ENCODE measurements around the gene BSDC1.

BSDC1 gene

DNA sequence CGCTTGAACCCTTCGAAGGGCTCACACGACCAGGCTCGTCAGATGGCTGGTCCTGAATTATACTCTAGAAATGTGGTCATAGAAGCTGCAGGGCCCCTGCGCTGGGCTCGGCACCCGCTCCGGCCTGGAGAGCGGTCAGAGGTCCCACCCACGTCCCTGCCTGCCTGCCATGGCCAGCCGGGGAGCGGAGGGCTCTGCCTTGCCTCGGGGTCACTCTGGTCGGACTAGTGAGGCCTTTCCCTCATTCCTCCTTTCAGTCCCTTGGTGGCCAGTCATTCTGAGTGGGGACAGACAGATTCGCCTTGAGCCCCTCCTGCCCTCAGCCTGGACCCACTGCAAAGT is 57.7 kb downstream of the BSDC1 start:
- DNase-seq (ENCODE audit: low read depth in 2 of 2): no peak

DNA sequence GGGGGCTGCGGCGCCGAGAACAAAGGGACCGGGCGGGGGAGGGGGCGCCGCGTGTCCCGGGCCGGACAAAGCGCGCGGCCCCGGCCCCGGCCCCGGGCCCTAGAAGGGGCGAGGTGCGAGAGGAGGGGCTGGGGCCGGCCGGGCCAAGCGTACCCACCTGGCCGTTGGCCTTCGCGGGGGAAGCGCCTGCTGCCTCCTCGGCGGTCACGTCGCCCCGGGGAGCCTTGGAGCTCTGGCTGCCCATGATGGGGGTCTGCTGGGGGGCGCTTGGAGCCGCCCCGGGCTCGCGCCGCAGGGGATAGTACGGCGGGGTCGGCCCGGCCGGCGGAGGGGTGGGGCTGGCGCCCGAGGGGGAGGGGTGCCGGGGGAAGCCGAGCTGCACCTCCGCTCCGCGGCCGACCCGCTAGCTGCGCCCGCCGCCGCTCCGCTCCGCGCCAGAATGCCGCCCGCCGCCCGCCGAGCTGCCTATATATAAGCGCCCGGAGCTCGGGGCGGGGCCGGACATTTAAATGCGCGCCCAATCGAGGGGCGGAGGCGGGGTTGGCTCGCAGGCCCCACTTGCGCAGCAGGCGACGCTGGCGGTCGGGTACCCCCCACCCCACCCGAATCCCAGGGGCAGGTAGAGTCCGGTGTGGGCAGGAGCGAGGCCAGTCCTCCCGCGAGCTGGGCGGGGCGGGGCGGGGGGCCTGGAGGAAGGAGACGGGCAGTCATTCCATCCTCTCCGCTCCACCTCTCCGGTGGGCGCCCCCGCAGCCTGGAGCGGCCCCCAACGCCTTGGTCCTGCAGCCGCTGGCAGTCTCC is 58.3 kb downstream of the BSDC1 start, which contains the start of gene MARCKSL1:
Gene MARCKSL1 (minus strand): TSS at position 444 of the 801 bp plus-strand sequence. CDS start 200 bp downstream, at position 244.
- peak; percentile 59 to 74 for DNase-seq (ENCODE audit: low read depth in 2 of 2)

DNA sequence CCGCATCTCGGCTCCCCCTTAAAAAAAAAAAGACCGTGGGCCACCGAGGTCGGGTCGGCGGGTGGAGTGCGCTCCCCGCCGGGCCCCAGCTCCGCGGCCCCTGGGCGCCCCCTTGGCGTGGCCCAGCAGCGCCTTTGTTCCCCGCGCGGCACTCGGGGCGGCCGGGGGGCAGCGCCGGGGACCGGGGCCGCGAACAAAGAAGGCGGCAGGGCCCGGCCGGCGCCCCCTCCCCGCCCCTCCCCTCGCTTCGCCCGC is 58.8 kb downstream of the BSDC1 start:
- DNase-seq (ENCODE audit: low read depth in 2 of 2): no peak

DNA sequence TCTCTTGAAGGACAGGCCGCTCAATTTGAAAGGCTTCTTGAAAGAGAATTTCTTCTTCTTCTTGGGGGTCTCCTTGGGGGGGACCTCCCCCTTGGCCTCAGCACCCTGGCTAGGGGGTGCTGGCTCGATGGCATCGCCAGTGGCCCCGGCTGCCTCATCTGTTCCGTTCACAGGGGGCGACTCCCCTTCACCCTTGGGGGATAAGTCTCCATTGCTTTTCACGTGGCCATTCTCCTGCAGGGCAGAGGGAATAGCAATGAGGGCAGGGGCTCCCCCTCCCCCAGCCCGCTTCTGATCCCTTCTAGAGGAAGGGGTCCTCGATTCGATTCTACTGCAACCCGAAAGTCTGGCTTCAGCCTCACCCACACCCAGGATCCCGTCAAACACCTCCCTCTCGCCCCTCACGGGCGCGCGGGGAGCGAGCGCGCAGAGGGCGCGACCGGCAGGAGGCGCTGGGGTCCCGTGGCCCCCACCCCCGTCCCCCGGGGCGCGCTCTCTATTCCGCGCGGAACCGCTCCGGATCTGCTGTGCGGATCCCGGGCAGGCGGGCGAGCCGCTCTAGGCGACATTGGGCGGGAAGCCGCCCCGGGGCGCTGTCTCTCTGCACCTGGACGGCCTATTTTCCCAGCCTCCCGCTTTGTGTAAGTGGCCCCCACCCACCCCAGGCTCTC is 59.2 kb downstream of the BSDC1 start:
- peak in 1 of 2 donors; percentile 49 for DNase-seq (ENCODE audit: low read depth in 2 of 2)

DNA sequence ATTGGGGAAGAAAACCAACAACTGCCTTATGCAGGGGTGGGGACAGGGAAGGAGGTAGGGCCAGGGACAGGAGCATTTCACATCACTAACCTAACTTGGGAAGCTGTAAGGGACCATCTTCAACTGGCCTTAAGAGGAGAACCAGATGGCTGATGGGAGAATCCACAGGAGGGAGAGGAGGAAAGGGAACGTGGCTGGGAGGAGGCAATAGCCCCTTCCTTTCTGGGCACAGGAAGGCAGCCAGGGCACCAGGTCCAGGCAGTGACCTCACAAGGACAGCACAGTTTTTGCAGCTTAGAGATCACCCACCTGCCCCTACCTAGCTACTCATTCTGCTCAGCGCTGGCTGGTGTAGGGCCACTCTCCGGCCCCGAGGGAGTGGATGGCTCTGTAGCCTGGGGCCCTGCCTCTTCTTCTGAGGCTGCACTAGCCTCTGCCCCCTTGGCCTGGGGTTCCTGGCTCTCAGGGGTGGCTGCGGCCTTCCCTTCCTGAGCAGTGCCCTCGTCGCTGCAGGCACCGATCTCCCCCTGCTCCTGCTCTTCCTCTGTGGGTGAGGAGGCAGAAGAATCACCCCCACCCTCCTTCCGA is 59.9 kb downstream of the BSDC1 start:
- no peak for DNase-seq (ENCODE audit: low read depth in 2 of 2)

DNA sequence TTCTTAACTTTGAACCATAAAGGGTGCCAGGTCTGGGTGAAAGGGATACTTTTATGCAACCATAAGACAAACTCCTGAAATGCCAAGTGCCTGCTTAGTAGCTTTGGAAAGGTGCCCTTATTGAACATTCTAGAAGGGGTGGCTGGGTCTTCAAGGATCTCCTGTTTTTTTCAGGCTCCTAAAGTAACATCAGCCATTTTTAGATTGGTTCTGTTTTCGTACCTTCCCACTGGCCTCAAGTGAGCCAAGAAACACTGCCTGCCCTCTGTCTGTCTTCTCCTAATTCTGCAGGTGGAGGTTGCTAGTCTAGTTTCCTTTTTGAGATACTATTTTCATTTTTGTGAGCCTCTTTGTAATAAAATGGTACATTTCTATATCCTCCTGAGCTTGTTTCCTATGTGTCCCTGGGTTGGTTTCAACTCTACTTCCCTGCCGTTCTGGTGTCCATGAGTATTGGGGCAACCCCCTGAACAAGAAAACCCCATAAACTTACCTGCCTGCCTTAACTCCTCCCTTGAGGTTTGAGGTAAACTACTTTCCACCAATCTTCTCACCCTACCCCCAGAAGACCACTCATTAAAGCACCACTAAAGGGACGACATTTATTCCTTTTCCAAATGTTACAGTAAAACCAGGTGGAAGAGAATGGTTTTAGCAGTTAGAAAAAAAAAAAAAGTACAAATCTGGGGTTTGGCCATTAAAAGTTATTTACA is 60.8 kb downstream of the BSDC1 start:
- no peak for DNase-seq (ENCODE audit: low read depth in 2 of 2)

DNA sequence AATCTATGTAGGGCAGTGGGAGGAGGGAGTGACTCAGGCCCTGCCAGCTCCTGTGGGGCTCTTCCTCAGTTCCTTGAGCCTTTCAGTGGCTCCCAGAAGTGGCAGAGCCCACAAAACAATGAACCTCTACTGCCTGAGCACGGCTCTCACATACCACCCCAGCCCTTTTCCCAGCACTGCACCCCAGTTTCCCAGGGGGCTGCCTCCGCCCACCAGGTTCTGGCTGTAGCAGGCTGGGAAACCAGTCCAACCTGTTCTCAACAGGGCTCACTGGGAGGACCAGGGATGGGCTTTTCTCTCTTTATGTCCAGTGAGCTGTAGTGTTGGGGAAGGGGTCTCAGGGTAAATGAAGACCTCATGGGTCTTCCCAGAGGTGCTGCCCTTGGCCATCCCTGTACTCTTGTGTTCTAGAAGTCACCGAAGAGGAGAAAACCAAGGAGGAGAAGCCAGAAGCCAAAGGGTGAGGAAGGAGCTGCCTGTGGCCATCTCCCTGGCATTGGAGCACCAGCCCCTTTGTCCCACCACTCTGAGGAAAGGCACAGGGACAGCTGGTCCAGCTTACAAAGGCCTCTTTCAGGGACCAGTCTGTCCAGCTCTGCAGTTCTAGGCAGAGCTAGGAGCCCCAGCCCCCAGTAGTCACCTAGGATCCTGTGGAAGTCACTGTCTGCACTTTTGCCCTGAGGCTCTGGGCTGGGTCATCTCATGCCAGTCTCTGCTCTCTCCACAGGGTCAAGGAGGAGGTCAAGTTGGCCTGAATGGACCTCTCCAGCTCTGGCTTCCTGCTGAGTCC is 61.8 kb downstream of the BSDC1 start:
- no peak for DNase-seq (ENCODE audit: low read depth in 2 of 2)

DNA sequence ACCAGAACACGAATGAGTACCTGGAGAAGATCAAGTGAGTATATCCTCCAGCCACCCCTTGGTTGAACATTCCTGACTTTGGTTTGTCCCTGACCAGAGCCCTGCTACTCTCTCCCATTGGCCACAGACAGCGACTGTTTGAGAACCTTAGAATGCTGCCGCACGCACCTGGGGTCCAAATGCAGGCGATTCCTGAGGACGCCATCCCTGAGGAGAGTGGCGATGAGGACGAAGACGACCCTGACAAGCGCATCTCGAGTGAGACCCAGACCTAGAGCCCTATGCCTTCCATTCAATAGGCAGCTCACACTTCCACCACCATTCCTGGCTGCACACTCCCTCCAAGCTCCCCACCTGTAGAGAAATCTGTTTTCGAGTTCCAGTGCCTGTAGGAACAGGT is 62.7 kb downstream of the BSDC1 start:
- no peak for DNase-seq (ENCODE audit: low read depth in 2 of 2)

DNA sequence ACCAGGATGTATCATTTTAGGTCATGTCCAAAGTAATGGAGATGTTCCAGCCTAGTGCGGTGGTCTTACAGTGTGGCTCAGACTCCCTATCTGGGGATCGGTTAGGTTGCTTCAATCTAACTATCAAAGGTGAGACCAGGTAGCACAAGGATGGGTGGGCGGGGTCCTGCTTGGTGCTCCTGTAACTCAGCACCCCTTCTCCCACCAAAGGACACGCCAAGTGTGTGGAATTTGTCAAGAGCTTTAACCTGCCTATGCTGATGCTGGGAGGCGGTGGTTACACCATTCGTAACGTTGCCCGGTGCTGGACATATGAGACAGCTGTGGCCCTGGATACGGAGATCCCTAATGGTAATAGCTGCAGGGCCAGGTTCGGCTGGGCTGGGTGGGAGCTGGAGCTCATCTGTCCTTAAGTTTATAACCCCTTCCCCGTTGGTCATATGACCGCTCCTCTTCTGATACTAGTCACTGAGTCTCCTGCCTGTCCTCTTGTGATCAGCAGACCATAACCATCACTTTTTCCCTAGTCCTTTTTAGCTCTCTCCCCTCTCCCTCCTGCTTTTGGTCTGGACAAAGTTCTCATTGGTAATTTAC is 63.6 kb downstream of the BSDC1 start:
- DNase-seq (ENCODE audit: low read depth in 2 of 2): no peak

DNA sequence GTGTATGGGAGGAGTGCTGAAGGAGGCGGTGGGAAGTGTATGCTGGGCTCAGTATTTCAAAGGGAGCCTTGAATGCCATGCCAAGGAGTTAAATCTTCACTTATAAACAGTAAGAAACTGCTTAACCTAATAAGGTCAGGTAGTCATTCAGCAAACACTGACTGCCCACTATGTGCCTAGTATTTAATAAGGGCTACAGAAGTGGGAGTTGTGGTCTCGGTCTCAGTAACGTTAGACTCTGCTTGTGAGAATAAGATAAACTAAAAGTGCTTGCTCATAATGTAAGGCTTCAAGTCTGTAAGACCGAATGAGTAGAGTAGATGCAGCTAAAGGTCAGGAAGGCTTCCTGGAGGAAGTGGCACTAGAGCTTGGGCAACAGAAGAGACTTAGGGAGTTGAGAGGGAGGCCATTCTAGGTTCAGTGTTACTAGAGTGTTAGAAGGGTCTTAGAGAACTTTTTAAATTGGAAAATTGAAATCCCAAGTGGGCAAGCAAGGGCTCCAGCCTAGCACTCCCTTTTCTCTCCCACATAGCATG is 64.2 kb downstream of the BSDC1 start:
- DNase-seq (ENCODE audit: low read depth in 2 of 2): no peak

DNA sequence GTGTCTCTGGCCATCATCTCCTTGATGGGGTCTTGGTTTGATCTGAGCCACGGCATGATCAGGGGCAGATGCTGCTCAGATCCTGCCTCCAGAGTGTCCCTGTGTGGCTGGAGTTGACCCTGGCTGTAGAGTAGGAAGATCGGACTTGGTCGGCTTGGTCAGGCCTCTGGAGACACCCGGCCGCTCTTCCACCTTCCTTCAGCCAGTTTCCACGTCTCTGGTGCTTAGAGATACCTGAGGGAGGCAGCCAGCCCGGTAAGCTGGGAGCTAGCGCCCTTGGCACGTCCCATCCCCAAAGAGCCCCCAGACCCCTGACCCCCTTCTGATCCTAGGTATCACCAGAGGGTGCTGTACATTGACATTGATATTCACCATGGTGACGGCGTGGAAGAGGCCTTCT is 67.0 kb downstream of the BSDC1 start:
- no peak for DNase-seq (ENCODE audit: low read depth in 2 of 2)

DNA sequence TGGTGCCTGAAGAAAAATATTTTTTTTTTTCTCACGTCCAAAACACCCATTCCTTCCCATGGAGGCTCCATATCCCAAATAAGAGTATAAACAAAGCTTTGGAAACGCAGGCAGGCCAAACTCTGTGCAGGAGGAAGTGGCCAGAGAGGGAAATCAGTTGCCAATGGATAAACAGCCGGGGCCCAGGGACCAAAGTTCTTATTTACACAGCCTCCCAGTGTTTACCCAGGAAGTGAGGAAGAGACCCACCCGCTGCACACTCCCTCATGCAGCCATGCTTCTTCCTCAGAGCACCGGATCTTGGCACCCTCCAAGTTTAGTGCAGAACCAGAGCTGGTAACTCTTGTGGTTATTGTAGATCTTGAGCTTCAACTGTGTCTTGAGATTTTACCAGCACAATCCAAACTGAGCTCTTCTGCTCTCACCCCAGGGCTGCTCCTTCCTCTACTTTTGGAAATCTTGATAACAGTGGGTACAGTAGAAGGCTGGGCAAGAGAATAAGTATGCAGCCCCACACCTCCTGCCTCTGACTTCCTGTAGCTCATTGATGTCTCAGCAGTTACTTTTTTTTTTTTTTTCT is 72.4 kb downstream of the BSDC1 start:
- DNase-seq (ENCODE audit: low read depth in 2 of 2): no peak

DNA sequence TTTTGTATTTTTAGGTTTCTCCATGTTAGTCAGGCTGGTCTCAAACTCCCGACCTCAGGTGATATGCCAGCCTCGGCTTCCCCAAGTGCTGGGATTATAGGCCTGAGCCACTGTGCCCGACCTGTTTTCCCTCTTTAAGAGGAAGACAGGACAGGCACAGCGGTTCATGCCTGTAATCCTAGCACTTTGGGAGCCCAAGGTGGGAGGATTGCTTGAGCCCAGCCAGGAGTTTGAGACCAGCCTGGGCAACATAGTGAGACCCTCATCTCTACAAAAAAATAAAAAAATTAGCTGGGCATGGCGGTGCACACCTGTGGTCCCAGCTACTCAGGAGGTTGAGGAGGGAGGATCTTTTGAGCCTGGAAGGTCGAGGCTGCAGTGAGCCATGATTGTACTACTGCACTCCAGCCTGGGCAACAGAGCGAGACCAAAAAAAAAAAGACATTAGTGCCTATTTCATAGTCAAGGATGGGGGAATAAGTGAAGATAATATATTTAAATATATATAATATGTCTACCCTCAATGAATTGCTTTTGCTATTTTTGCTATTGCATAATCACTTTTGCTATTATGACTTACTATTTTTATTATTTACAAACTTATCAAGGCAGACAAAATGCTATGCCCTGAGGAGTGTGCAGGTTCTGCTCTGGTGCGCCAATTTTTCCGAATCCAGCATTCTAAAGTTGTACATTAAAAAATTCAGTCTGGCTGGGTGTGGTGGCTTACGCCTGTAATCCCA is 75.9 kb downstream of the BSDC1 start:
- DNase-seq (ENCODE audit: low read depth in 2 of 2): no peak

DNA sequence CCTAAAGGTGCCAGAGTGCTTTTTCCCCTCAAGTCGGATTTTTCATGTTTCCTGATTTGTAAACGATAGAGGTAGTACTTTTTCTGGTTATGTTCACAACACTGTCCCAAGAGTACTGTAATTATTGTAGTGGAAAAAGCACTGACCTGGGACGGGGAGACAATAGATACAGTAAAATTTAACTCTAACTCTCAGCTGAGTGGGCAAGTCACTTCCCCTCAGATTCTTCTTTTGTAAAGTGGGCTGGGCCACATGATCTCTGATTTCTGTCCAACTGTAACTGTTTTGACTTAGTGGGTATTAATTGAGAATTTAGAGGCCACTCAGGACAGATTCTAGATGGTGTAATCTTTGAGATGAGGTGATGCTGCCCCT is 77.4 kb downstream of the BSDC1 start:
- DNase-seq (ENCODE audit: low read depth in 2 of 2): no peak
